ENCODE measurements around the gene RUSF1.
"Not testable (repeated sequence)": the region's sequence is repeated elsewhere in the genome, so short reads cannot be mapped to it uniquely, and the experiment has no call there.

RUSF1 gene

GRCh38 chr16:31445931-31446330, 62.3 kb downstream of the RUSF1 start:
- not testable (repeated sequence) for DNase-seq

GRCh38 chr16:31441956-31442355, 66.2 kb downstream of the RUSF1 start:
- no peak for DNase-seq

- DNase-seq: no peak
These were observed 67.5 kb downstream of the RUSF1 start for GRCh38 chr16:31440516-31441184.

GRCh38 chr16:31439519-31439918, 68.7 kb downstream of the RUSF1 start:
- no peak for DNase-seq

Measured in CD4-positive, alpha-beta T cell treated with Interleukin-12 subunit alpha and Interleukin-12 subunit beta, for 1 hour (primary cell).